Measurements from ENCODE around the gene MRRF.

MRRF gene

GRCh38 chr9:122228568-122229484 is 35.9 kb upstream of the MRRF start, which contains the start of gene LHX6:
LHX6 (minus strand) TSS chr9:122228957; CDS start chr9:122228740, 217 bp downstream.
- DNase-seq (ENCODE audit: low read depth), result no peak

GRCh38 chr9:122229485-122229837 is 35.2 kb upstream of the MRRF start:
- no peak for DNase-seq (ENCODE audit: low read depth)

GRCh38 chr9:122232796-122233306 is 31.8 kb upstream of the MRRF start:
- DNase-seq (ENCODE audit: low read depth), result no peak

- DNase-seq (ENCODE audit: low read depth), result no peak
Measured at GRCh38 chr9:122234022-122234748, 30.5 kb upstream of the MRRF start.

GRCh38 chr9:122236681-122237080 is 28.0 kb upstream of the MRRF start:
- DNase-seq (ENCODE audit: low read depth), result no peak

GRCh38 chr9:122239722-122240121 is 25.0 kb upstream of the MRRF start:
- no peak for DNase-seq (ENCODE audit: low read depth)

GRCh38 chr9:122244349-122244748 is 20.3 kb upstream of the MRRF start:
- no peak for DNase-seq (ENCODE audit: low read depth)

GRCh38 chr9:122246666-122247065 is 18.0 kb upstream of the MRRF start:
- no peak for DNase-seq (ENCODE audit: low read depth)

GRCh38 chr9:122248448-122248865 is 16.2 kb upstream of the MRRF start:
- no peak for DNase-seq (ENCODE audit: low read depth)

GRCh38 chr9:122251351-122251750 is 13.3 kb upstream of the MRRF start:
- no peak for DNase-seq (ENCODE audit: low read depth)

- no peak for DNase-seq (ENCODE audit: low read depth)
Measured at GRCh38 chr9:122252796-122253195, 11.9 kb upstream of the MRRF start.

GRCh38 chr9:122254761-122255160 is 9.9 kb upstream of the MRRF start:
- DNase-seq (ENCODE audit: low read depth), result no peak

GRCh38 chr9:122256206-122256605 is 8.5 kb upstream of the MRRF start:
- no peak for DNase-seq (ENCODE audit: low read depth)

- no peak for DNase-seq (ENCODE audit: low read depth)
Measured at GRCh38 chr9:122258886-122259415, 5.7 kb upstream of the MRRF start.

GRCh38 chr9:122261469-122261881 is 3.2 kb upstream of the MRRF start:
- no peak for DNase-seq (ENCODE audit: low read depth)

GRCh38 chr9:122262073-122262472 is 2.6 kb upstream of the MRRF start:
- DNase-seq (ENCODE audit: low read depth), result no peak

GRCh38 chr9:122263699-122264349 is 858 bp upstream of the MRRF start:
- no peak for DNase-seq (ENCODE audit: low read depth)

GRCh38 chr9:122265149-122265915 is 650 bp downstream of the MRRF start:
- DNase-seq (ENCODE audit: low read depth), result no peak

GRCh38 chr9:122268041-122268814 is 3.5 kb downstream of the MRRF start:
- DNase-seq (ENCODE audit: low read depth), result no peak

- no peak for DNase-seq (ENCODE audit: low read depth)
Measured at GRCh38 chr9:122274055-122274454, 9.4 kb downstream of the MRRF start.

- no peak for DNase-seq (ENCODE audit: low read depth)
Measured at GRCh38 chr9:122276096-122276495, 11.4 kb downstream of the MRRF start.

All from stimulated activated CD8-positive, alpha-beta memory T cell treated with anti-CD3 and anti-CD28 coated beads, Interleukin-12 subunit alpha, Interleukin-12 subunit beta, amount 100 ng/mL, for 1 hour (primary cell).